Measurements from ENCODE around the gene FGF14. TPM values are rescaled to one million over a fixed set of nuclear protein-coding genes. Genes with fewer than 3 reads are reported as not detected.

Gene FGF14
- total RNA-seq, 1 experiment from 2014 or later = 1.0 TPM

DNA sequence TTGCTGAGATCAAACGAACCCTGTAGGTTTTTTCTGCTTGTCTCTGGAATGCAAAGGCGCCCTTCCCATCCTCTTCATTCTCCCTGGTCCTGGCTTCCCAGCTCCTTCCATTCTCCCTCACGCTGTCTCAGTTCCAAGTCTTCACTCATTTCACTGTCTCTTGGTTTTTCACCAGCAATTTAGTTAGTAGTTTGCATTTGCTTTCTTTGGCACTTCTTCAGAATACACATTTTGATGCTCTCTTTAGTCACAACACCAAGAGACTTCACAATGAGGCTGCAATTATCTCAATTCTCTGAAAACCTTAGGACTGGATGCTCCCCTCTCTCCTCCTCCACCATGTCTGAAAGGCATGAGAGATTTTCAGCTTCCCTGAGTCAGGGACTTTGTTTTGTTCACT is 470.7 kb downstream of the FGF14 start:
- no peak for DNase-seq (ENCODE audit: low spot score)

DNA sequence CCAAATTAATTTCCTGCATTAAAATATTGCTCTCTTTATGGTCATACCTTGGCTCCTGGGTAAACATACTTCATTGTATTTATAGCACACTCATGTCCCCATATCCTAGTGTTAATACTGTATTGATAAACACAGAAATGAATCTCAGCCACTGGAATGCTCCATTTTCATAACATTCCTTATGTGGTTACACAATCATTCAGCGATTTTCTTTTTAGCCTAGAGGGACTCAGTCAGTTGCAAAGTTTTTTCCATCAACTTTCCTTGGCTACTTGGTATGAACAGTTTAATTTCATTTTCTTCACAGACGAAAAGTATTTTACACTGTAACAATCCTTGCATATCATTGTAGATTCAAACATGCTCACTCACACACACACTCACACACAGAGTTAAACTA is 471.5 kb downstream of the FGF14 start:
- no peak for DNase-seq (ENCODE audit: low spot score)

DNA sequence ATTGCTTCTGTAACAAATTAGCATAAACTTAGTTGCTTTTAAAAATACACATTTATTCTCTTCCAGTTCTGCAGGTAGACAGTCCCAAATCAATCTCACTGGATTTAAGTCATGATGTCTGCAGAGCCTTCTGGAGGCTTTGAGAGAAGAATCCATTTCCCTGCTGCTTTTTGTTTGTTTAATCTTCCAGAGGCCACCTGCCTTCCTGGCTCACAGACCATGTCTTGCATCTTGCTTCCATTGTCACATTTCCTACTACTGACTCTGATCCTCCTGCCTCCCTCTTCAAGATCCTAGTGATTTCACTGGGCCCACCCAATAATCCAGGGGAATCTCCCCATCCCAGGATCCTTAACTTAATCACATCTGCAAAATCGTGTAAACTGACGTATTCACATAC is 476.1 kb downstream of the FGF14 start:
- DNase-seq (ENCODE audit: low spot score) = no peak

DNA sequence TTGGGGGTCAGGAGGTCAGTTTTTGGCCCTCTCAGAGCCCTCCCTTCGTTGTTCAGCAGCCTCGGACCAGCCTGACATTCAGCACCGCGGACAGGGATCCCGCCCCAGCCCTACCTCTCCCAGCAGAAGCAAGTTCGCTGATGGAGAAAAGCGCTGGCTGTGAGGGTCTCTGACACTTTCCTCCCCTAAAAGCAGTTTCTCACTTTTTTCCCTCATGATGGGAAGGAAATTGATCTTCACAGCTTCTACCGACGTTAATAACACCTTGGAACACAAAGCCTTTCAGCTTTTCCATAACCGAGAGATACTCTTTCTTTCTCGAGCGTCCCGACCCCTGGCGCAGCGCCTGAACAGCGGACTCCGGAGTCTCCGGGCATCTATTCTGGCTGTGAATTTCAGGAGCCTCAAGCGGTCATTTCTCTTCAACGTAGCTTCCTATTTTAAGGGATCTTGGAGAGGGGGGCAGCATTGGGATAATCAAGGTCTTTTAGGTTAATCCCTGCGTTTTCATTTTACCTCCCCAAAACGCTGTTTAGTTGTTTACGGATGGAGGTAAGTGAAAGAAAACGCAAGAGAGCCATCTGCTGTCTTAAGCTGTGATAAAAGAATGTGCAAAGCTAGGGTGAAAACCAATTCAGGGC is 482.2 kb downstream of the FGF14 start:
- DNase-seq (ENCODE audit: low spot score) = no peak

DNA sequence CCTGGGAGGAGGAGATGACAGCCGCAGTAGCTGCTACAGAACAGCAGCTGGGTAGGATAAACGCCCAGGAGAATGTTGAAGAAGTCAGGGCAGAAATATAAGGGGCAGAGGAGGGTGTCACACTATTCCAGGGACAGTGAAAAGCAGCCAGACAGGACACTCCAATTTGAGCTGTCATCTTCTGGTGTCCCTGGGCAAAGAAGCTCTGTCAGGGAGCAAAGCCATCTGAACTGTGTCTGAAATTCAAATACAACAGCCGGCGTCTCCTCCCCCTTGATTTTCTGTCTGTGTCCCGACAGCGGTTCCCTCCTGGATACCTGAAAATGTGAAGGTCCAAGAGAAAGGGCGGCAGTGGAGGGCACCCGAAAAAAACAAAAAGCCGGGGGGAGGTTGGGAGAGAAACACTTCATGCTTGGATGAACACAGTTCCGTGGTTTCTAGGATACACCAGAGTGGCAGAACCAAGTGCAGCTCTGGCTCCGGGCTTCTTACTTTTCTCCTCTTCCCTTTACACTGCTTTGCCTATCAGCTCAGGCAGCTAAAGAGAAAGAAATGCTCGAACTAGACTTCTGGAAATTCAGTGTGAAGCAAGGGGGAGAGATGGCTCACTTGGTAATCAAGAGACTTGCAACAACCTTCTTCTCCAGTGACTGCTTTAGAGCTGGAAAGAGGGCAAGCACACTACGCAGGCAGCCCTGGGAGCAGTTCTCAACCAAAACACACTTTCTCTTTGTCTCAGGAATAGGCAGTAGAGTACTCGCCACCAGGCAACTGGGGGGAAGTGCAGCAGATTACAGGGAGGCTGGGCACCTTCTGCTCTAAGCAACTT is 483.8 kb downstream of the FGF14 start:
- no peak for DNase-seq (ENCODE audit: low spot score)

DNA sequence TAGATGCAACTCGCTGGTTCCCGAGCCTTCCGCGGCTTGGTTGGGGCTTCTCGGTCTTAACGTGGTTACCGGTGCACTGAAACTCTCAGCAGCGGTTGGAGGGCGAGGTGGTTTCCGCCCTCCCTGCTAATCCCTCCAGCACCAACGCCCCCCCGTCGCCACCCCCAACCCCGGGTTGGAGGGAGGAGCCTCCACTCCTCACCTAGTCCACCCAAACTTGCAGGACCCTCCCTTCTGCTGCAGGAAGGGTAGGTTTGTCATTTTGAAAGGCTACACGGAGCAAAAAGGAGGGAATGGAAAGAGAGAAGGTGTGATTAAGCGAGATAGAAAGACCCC is 484.4 kb downstream of the FGF14 start:
- no peak for DNase-seq (ENCODE audit: low spot score)

DNA sequence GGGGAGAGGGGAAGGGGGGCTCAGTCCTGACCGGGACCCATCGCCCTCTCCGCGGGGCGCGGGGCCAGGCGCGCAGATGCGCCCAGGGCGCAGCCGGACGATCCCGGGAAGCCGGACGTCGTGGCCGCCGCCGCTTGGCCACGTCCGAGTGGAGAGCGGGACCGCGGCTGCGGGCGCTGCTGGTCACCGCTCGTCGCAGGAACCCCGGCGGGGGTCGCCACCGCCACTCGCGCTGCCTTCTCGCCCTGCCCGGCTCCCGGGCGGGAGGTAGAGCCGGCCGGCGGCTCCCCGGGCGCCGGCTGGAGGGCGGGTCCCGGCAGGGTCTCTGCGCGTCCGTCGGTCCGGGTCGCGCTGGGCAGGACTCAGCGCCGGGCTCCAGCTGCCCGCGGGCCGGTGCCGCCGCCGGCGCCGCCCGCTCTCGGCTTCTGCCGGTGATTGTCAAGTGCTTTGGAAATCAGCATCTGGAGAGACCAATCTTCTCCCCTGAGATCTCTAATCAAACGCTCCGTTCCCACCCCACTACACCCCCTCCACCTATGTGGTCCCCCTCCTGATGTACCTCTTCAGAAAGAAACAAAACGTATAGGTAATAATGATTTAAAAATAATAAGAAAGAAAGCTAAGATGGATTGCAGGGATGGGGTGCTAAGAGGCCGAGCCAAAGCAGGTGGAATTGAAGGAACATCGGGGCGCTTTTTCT is 484.9 kb downstream of the FGF14 start:
- DNase-seq (ENCODE audit: low spot score) = no peak

DNA sequence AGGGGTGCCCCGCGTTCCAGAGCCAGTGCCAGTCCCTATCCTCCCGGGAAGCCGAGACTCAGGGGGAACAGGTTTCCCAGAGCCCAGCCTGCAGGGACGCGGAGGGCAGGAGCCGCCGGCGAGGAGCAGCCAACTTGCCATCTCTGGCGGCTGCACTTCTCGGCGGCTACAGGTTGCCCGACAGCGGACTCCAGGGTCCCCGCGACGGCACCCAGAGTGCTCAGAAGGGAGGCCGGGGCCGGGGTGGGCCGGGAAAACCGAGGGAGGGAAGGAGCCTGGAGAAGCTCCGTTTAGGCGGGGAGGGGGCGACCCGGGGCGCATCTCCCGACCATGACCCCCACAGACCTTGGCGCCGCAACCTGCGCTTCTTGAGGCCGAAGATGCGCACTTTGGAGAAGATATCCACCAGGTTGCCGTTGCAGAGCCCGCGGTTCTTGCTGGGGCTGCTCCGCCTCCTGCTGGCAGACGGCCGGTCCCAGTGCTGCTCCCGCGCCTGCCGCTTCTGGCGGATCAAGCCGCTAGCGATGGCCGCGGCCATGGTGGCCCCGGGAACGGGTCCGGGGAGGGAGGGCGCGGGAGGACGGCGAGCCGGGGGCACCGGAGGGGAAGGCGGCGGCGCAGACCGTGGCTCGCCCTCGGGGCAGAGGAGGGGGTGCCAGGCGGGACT is 485.6 kb downstream of the FGF14 start:
- DNase-seq (ENCODE audit: low spot score) = no peak

DNA sequence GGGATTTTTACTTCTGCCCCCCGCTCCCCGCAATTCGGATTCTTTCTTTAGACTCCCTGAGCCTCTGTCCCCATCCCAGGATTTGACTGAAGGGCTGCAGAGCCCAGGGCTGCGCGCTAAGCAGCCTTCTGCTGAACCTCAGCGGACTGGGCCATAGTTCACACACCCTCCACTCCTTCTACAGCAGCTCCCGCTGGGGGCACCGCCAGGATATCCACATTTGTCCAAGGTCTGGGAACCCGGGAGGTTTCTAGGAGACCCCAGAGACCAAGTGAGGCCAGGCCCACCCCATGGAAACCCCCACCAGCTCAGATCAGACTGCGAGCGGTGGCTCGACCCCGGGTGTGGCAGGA is 486.1 kb downstream of the FGF14 start:
- DNase-seq (ENCODE audit: low spot score) = no peak

DNA sequence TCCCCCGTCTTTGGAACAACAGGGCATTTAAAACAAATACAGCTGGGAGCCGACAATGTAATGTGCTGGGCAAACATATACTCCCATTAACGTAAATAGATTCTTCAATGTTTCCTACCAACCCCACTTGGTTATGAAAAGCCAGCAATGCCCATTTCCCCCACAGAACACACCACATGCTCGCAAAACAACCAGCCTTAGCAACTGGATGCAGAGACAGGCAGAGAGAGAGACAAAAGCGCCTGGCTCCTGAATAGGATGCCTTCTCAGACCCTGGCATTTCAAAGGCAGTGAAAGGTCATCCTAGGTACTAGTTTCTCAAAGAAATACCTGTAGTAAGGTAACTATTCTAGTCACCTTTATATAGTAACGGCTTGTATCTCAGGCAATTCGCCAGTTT is 486.5 kb downstream of the FGF14 start:
- no peak for DNase-seq (ENCODE audit: low spot score)

DNA sequence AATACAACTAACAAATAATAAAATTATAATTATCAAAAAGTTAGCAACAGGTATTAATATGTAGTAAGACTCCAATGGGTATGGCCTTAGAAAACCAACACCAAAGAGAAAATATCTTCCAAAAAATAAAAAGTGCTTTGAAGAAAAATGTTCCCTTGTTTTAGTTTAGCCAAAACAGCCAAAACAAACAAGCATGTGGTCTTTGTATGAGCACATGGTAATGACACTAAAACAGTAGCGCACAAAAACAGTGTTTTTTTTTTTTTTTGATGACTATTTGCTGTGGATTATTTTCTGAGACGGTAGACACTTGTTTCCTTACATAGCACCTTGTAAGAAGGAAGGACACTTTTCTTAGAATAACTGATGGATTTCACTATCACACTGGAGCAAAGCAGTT is 490.1 kb downstream of the FGF14 start:
- no peak for DNase-seq (ENCODE audit: low spot score)

DNA sequence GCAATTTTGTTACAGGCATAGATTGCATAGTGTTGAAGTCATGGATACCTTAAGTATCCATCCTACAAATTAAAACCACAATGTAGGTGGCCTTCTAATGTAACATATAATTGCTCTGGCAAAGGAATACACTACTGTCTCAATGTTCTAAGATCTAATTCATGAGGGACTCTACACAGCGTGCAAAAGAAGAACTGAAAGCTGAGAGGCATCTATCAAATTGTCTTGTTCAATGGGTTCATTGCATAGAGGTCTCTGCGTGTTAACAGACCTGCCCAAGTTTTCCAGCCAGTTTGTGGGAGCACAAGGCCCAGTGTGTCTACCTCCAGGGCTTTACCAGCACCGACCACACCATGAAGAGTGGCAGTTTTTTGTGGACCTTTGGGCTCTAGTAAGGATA is 498.0 kb downstream of the FGF14 start:
- DNase-seq (ENCODE audit: low spot score) = no peak

DNA sequence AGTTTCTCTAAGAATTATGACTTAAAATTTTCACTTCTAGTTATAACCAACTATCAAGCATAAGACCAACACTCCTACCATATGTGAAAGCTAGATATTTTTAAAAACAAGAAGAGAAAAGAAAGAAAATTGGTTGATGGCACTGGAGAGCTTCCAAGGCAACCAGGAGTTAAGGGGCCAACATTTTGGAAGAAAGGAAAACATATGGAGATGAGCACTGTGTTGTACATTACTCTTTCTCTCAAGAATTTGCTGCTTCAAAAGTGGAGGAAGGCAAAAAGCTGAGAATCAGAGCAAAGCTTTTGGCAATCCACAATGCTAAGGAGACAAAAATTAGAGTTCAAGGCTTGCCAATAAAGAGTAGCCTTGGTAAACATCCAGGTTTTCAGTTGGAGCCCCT is 503.2 kb downstream of the FGF14 start:
- no peak for DNase-seq (ENCODE audit: low spot score)

DNA sequence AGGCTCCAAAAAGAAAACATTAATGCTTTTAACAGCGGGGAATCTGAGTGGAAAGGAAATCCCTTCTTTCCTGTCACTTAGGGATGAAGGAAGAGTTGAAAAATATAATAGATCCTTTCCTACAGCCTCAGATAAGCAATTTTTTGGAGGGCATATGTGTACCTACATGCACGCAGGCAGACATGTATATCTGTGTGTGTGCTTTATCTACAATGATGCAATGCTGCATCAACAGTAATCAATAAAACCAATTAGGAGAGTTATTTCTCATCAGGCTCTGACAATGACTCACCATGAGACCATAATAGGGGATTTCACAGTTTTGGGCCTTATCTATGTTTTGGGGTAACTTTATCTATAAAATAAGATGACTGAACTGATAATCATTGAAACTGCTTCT is 505.3 kb downstream of the FGF14 start:
- no peak for DNase-seq (ENCODE audit: low spot score)

DNA sequence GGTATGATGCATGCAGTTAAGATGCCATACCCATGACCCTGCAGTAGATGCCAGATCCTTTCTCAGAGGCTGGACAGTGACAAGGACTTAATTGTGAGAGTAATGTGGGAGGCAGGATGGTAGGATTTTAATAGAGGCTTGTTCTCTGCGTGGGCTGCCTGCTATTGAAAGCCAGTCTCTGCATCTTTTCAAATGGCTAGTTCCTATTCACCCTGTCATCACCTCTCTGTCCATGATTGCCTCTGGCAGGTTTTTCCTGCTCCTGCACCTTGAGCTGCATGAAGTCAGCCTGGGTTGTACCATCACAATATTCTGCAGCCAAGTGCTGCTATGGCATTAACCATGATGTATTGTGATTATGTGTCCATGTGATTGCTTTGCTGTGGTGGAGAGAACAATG is 508.8 kb downstream of the FGF14 start:
- DNase-seq (ENCODE audit: low spot score) = no peak

DNA sequence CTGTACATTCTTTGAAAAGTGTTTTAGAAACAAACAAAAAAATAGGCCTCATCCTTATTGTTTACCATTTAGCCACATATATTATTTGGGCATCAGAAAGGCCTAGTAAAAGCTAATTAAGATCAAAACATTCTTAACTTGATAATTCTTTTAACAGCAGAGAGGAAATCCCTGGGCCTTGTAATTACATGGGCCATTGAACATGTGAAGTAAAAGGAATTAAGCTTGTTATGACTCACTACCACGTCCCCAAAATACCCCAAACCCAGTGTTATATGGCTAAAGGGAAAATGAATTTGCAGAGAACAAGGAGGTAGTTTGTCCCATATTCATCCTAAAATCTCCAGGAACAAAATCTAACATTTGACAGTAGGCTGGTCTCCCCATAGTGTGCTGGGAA is 509.6 kb downstream of the FGF14 start:
- DNase-seq (ENCODE audit: low spot score) = no peak

DNA sequence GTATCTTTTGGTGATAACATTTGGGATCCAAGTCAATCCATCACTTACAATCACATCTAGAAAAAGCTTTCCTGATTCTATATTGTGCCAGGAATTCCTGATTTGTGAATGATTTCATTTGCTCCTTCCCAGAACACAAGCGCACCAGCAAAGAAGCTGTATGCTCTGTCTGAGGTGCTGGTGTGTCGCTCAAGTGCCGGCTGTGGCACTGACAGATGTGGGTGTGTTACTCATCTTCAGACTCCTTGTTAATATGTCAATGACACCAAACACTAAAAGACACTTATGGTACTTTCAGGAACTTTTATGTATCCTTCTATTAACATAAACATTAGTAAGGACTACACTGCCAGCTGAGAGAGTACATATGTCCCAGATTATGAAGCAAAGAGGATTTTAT is 520.3 kb downstream of the FGF14 start:
- no peak for DNase-seq (ENCODE audit: low spot score)

DNA sequence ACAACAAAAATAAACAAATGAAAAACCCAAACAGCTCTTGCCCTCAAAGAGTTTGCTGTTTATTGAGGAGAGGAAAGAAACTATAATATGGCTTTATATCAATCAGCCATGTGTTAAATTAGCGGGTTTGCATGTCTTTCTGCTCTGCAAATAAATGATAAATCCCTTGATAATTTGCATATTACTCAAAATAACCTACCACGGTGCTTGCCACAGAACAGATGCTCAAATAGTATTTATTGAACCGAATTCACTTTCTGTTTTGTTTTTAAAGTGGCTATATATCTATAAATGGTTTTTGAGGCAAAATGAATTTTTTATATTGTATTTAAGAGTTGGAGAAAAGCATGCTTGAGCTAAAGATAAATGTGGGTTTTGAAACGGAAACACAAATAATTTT is 521.3 kb downstream of the FGF14 start:
- DNase-seq (ENCODE audit: low spot score) = no peak

DNA sequence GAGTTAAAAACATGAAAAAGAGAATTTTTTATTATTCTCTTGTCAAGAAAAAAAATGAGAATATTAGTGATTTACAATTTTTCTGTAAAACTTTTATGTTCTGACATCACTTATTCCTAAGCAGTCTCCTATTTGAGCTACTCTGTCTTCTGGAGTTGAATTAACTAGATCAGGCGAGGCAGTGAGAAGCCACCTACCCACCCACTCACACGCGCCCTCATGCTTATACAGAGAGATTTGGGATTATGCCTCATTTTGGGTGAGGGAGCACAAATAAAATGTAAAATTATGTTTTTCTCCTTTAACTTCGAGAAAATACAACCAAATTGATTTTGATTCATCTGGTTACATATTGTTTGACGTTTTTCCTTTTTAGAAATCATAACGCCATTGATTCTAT is 524.9 kb downstream of the FGF14 start:
- DNase-seq (ENCODE audit: low spot score) = no peak

DNA sequence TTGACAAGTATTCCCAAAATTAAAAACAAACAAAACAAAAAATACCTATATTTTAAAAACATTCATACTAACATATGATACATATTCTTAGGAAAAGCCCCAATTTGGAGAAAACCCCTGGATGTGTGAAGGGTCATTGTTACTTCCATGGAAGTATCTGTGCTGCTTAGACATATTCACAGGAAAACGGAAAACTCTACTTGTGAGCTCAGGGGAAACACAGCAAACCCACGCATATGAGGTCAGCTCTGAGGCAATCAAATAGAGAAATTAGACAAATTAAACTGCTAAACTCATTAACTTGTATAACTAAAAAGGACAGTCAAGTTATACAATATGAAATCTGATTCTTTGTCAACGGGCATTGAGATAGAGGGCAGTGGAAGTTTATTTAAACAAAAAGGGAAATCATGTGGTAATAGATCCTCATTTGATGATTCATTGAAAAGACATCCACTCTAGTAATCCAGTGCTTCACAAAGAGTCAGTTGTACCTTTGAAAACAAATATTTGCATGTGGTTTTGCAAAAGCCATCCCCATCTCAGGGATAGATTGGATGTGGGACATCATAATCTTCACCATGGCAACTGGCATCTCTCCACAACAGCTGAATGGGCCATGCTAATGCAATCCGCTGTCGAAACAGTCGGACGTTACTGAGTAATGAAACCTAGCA is 526.0 kb downstream of the FGF14 start:
- DNase-seq (ENCODE audit: low spot score) = peak; percentile 90

DNA sequence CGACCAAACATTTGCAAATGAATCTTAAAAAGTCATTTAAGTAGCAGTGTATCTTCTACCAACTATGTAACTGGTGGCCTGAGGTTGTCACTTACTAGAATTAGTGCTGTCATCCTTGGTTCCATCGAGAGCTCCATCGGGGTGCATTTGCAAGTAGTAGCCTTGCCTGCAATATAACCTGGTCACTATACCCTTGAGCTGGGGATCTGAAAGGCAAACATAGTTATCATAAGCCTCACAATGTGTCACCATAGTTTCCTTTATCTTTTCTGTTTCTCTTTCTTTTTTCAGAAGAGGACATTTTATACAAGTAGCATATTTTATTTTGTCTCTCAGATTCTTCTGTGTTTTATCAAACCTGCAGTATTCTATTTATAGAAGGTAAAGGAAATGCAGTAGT is 526.8 kb downstream of the FGF14 start:
- no peak for DNase-seq (ENCODE audit: low spot score)

DNA sequence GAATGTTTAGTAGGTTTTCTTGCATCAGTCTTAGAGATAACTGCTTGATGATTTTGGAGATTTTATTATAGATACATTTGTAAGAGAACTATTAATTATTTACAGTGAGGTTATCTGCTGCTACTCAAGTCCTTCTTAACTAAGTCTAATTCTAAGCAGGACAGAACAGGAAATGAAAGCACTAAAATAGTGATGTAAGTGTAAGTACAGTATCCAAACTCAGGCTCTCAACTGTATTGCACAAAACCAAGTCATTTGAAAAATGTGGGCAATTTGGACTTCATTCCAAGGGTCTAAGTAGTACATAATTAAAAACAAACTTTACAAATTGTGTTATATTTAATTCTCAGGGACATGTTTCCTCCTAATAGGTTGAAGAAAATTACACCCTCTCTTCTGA is 532.3 kb downstream of the FGF14 start:
- no peak for DNase-seq (ENCODE audit: low spot score)
